Panc1 (cell line): Measurements from ENCODE around the gene TAC3.

Experiments used
- CTCF ChIP-seq: fragments of 450-650 bp; IDR thresholded peaks from 2 replicates; pipeline ENCODE4 v1.5.1; 2017; ENCODE audit warnings: mild to moderate bottlenecking
- POLR2AphosphoS5 ChIP-seq: IDR thresholded peaks from 2 replicates; pipeline ENCODE4 v1.6.1; 2012; ENCODE audit warnings: mild to moderate bottlenecking, low read depth, low read length, moderate library complexity
- SIN3A ChIP-seq: IDR thresholded peaks from 2 replicates; pipeline ENCODE4 v1.6.1; 2012; ENCODE audit warnings: low read depth, mild to moderate bottlenecking, low read length, moderate library complexity, borderline replicate concordance; ENCODE audit not compliant: insufficient read depth
- TCF7L2 ChIP-seq: IDR thresholded peaks from 2 replicates; pipeline ENCODE4 v1.6.1; 2011; ENCODE audit warnings: mild to moderate bottlenecking, low read depth, low read length, inconsistent platforms

- TF ChIP-seq CTCF (no peak), POLR2AphosphoS5 (no peak), TCF7L2 (no peak), SIN3A (no peak)
Observed at GRCh38 chr12:56988207-56988739, 28.1 kb downstream of the TAC3 start.
